Muscle layer of duodenum (tissue), 2 donors: ENCODE data around the gene SETDB2.
"Not testable (repeated sequence)": the region's sequence is repeated elsewhere in the genome, so short reads cannot be mapped to it uniquely, and the experiment has no call there.

ENCODE experiments used
- H3K27ac ChIP-seq: one replicate; pipeline ENCODE4 v1.7.0; 2013; ENCODE audit warnings: mild to moderate bottlenecking, low read length
- H3K27me3 ChIP-seq: one replicate; pipeline ENCODE4 v1.7.0; 2013; ENCODE audit warnings: low read depth, mild to moderate bottlenecking, control low read depth, low read length
- H3K36me3 ChIP-seq, 2 donors: one replicate each; pipeline ENCODE4 v1.7.0; 2013; ENCODE audit warnings: low read length in 2 of 2, control low read depth in 1 of 2, mild to moderate bottlenecking in 1 of 2; ENCODE audit not compliant: insufficient read depth in 2 of 2, control insufficient read depth in 1 of 2
- H3K4me1 ChIP-seq, 2 donors: one replicate each; pipeline ENCODE4 v1.7.0; 2013; ENCODE audit warnings: low read length in 2 of 2, mild to moderate bottlenecking in 2 of 2, control low read depth in 1 of 2, moderate library complexity in 1 of 2; ENCODE audit not compliant: insufficient read depth in 2 of 2, control insufficient read depth in 1 of 2
- H3K4me3 ChIP-seq, 2 donors: one replicate each; pipeline ENCODE4 v1.7.0; 2013; ENCODE audit warnings: low read length in 2 of 2, low read depth in 1 of 2, mild to moderate bottlenecking in 1 of 2
- H3K9me3 ChIP-seq, 2 donors: one replicate each; pipeline ENCODE4 v1.7.0; 2013; ENCODE audit warnings: low read length in 2 of 2, control low read depth in 1 of 2, mild to moderate bottlenecking in 1 of 2; ENCODE audit not compliant: control insufficient read depth in 1 of 2
- donor health status: healthy.

Gene SETDB2

GRCh38 chr13:49481788-49482187, 37.7 kb downstream of the SETDB2 start:
- peaks cover 35 to 48% of the 10 kb centered on the region in 2 donors for H3K36me3 ChIP-seq
- no peaks in the 10 kb centered on the region for H3K27me3 ChIP-seq
- H3K9me3 ChIP-seq = no peaks in the 10 kb centered on the region
- no peaks in the 10 kb centered on the region for H3K4me1 ChIP-seq
- H3K4me3 ChIP-seq = no peak overlapping the region
- H3K27ac ChIP-seq = no peak overlapping the region

GRCh38 chr13:49488563-49488962, 44.5 kb downstream of the SETDB2 start:
- no peak overlapping the region for H3K4me3 ChIP-seq
- no peak overlapping the region for H3K27ac ChIP-seq
- no peaks in the 10 kb centered on the region for H3K4me1 ChIP-seq
- H3K36me3 ChIP-seq = peaks cover 23 to 28% of the 10 kb centered on the region in 2 donors
- no peaks in the 10 kb centered on the region for H3K27me3 ChIP-seq
- no peaks in the 10 kb centered on the region for H3K9me3 ChIP-seq

- H3K36me3 ChIP-seq = peaks cover 0 to 4% of the 10 kb centered on the region in 2 donors
- no peaks in the 10 kb centered on the region for H3K27me3 ChIP-seq
- no peaks in the 10 kb centered on the region for H3K9me3 ChIP-seq
- H3K4me1 ChIP-seq = peaks cover 5 to 6% of the 10 kb centered on the region in 2 donors
- no peak overlapping the region for H3K27ac ChIP-seq
- H3K4me3 ChIP-seq = peak overlapping the region; percentile 59 to 71
These were observed 50.6 kb downstream of the SETDB2 start for GRCh38 chr13:49494645-49495044.

GRCh38 chr13:49495783-49496762, 52.0 kb downstream of the SETDB2 start, which contains the start of gene PHF11:
TSS of gene PHF11 (plus strand) at chr13:49495953. CDS start at chr13:49496002, 49 bp downstream.
- Histone ChIP-seq H3K36me3 (peaks cover 0 to 4% of the 10 kb centered on the region in 2 donors), H3K9me3 (no peaks in the 10 kb centered on the region)

GRCh38 chr13:49496837-49497236, 52.8 kb downstream of the SETDB2 start:
- Histone ChIP-seq H3K4me3 (peak overlapping the region; percentile 71), H3K27ac (peak overlapping the region; percentile 76)
- H3K36me3 ChIP-seq, H3K27me3 ChIP-seq, H3K4me1 ChIP-seq, H3K9me3 ChIP-seq: not testable (repeated sequence)

More at GRCh38 chr13:49495783-49496762, 52.0 kb downstream of the SETDB2 start, which contains the start of gene PHF11:
- no peaks in the 10 kb centered on the region for H3K27me3 ChIP-seq
- H3K4me1 ChIP-seq = peaks cover 5 to 6% of the 10 kb centered on the region in 2 donors
- peak within 1 kb of the TSS; percentile 76 for H3K27ac ChIP-seq
- H3K4me3 ChIP-seq = peak within 1 kb of the TSS; percentile 71

GRCh38 chr13:49497272-49497671, 53.2 kb downstream of the SETDB2 start:
- no peak overlapping the region for H3K27ac ChIP-seq
- peaks cover 5 to 6% of the 10 kb centered on the region in 2 donors for H3K4me1 ChIP-seq
- no peaks in the 10 kb centered on the region for H3K27me3 ChIP-seq
- no peaks in the 10 kb centered on the region for H3K9me3 ChIP-seq
- H3K4me3 ChIP-seq = no peak overlapping the region
- peaks cover 0 to 4% of the 10 kb centered on the region in 2 donors for H3K36me3 ChIP-seq

- no peak overlapping the region for H3K4me3 ChIP-seq
- H3K27me3 ChIP-seq = no peaks in the 10 kb centered on the region
- H3K27ac ChIP-seq = no peak overlapping the region
- H3K36me3 ChIP-seq = peaks cover 0 to 4% of the 10 kb centered on the region in 2 donors
- H3K9me3 ChIP-seq = no peaks in the 10 kb centered on the region
- H3K4me1 ChIP-seq = peaks cover 5 to 6% of the 10 kb centered on the region in 2 donors
These were observed 54.1 kb downstream of the SETDB2 start for GRCh38 chr13:49498206-49498605.

GRCh38 chr13:49499889-49500660, 56.0 kb downstream of the SETDB2 start:
- Histone ChIP-seq H3K4me3 (no peak overlapping the region), H3K27me3 (no peaks in the 10 kb centered on the region), H3K36me3 (peaks cover 0 to 4% of the 10 kb centered on the region in 2 donors), H3K4me1 (no peaks in the 10 kb centered on the region), H3K27ac (peak overlapping the region; percentile 19), H3K9me3 (no peaks in the 10 kb centered on the region)

- H3K36me3 ChIP-seq = peaks cover 0 to 8% of the 10 kb centered on the region in 2 donors
- no peak overlapping the region for H3K27ac ChIP-seq
- H3K4me3 ChIP-seq = no peak overlapping the region
- H3K9me3 ChIP-seq = no peaks in the 10 kb centered on the region
- no peaks in the 10 kb centered on the region for H3K4me1 ChIP-seq
- H3K27me3 ChIP-seq = no peaks in the 10 kb centered on the region
These were observed 58.9 kb downstream of the SETDB2 start for GRCh38 chr13:49502954-49503353.

- H3K4me3 ChIP-seq = no peak overlapping the region
- H3K27ac ChIP-seq = no peak overlapping the region
- peaks cover 0 to 8% of the 10 kb centered on the region in 2 donors for H3K36me3 ChIP-seq
- no peaks in the 10 kb centered on the region for H3K4me1 ChIP-seq
- no peaks in the 10 kb centered on the region for H3K27me3 ChIP-seq
- H3K9me3 ChIP-seq = no peaks in the 10 kb centered on the region
These were observed 59.9 kb downstream of the SETDB2 start for GRCh38 chr13:49503951-49504350.

GRCh38 chr13:49512578-49512977, 68.5 kb downstream of the SETDB2 start:
- Histone ChIP-seq H3K27me3 (no peaks in the 10 kb centered on the region), H3K4me3 (no peak overlapping the region), H3K27ac (no peak overlapping the region), H3K9me3 (no peaks in the 10 kb centered on the region), H3K36me3 (peaks cover 25 to 27% of the 10 kb centered on the region in 2 donors), H3K4me1 (no peaks in the 10 kb centered on the region)
